Brain microvascular endothelial cell (primary cell): ENCODE results near the gene INPP5B.

Experiments used
- DNase-seq: peaks from one replicate; pipeline ENCODE4 v3.0.0-alpha.2; 2020
- H3K27ac ChIP-seq: fragments of 250-450 bp; sonication (Bioruptor Pico); 2 replicates; pipeline ENCODE4 v1.5.1; 2020; ENCODE audit warnings: mild to moderate bottlenecking, moderate library complexity
- H3K27me3 ChIP-seq: fragments of 250-450 bp; sonication (Bioruptor Pico); replicated peaks from 2 replicates; pipeline ENCODE4 v1.5.1; 2020; ENCODE audit warnings: mild to moderate bottlenecking
- H3K36me3 ChIP-seq: fragments of 250-450 bp; sonication (Bioruptor Pico); replicated peaks from 2 replicates; pipeline ENCODE4 v1.5.1; 2020; ENCODE audit warnings: mild to moderate bottlenecking
- H3K4me3 ChIP-seq: 2 replicates; pipeline ENCODE4 v1.5.1; 2011; ENCODE audit warnings: low read depth, mild to moderate bottlenecking, control low read depth, low read length, moderate library complexity
- in situ Hi-C: cut with HindIII; loops from 2 replicates; pipeline ENCODE4 v1.10.0; 2017; ENCODE audit warnings: low sequenced_read_pairs, low pct_ligation_motif_present
- TF ChIP-seq, protein P1 (sequence below): IDR thresholded peaks from 2 replicates; pipeline ENCODE4 v1.5.1; 2011; ENCODE audit warnings: low read depth, mild to moderate bottlenecking, moderate library complexity, low read length, control low read depth, inconsistent platforms; ENCODE audit errors: missing control alignments

Gene INPP5B

DNA sequence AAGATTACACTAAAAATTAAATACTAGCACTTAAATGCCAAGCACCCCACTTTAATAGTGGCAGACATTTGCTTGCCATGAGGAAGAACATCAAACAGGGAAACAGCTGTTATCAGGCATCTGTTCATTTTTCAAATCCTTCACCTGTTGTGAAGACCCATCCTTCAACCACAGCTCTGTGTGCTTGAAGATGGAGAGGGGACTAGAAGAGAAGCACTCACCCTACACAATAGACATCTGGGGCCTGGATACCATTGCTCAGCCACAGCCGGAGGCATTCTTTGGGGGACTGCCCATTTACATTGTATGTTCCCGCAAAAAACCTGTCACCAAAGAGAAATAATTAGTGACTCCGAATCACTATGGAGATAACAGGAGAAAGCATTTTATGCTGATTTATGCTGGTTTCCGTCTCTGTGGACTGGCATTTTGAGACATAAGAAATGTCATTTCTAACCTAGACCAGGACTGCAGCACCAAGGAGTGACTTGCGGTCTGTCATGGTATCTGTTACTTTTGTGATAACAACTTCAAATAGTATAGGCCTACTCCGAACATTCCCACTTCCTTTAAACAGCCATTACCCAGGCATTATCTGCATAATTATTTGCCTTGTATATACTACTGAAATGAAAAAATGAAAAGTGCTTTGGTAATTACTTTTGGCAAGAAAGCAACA lies 58.7 kb downstream of the INPP5B start:
- no peak overlapping the region for H3K27ac ChIP-seq
- H3K27me3 ChIP-seq = no peaks in the 10 kb centered on the region
- TF ChIP-seq, protein P1, sequence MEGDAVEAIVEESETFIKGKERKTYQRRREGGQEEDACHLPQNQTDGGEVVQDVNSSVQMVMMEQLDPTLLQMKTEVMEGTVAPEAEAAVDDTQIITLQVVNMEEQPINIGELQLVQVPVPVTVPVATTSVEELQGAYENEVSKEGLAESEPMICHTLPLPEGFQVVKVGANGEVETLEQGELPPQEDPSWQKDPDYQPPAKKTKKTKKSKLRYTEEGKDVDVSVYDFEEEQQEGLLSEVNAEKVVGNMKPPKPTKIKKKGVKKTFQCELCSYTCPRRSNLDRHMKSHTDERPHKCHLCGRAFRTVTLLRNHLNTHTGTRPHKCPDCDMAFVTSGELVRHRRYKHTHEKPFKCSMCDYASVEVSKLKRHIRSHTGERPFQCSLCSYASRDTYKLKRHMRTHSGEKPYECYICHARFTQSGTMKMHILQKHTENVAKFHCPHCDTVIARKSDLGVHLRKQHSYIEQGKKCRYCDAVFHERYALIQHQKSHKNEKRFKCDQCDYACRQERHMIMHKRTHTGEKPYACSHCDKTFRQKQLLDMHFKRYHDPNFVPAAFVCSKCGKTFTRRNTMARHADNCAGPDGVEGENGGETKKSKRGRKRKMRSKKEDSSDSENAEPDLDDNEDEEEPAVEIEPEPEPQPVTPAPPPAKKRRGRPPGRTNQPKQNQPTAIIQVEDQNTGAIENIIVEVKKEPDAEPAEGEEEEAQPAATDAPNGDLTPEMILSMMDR = no peak
- peaks cover 45% of the 10 kb centered on the region for H3K36me3 ChIP-seq
- no peak for DNase-seq
- H3K4me3 ChIP-seq = no peak overlapping the region
- in situ Hi-C loops = no loop called here

DNA sequence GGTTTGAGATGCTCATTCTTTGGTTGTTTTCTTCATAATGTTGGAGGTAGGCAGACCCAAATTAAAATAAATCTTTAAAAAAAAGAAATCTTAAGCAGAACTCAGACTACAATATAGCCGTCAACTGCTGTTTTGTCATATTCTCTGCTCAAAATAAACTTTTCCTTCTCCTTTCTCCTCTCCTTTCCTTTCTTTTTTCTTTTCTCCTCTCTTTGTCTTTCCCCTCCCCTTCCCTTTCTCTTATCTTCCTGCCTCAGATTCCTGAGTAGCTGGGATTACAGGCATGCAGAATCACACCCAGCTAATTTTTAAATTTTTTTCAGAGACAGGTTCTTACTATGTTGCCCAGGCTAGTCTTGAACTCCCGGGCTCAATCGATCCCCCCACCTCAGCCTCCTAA lies 62.7 kb downstream of the INPP5B start:
- Histone ChIP-seq H3K36me3 (peaks cover 59% of the 10 kb centered on the region), H3K27ac (no peak overlapping the region), H3K27me3 (no peaks in the 10 kb centered on the region), H3K4me3 (no peak overlapping the region)
- in situ Hi-C loops = no loop called here
- no peak for DNase-seq
- TF ChIP-seq, protein P1 = no peak

DNA sequence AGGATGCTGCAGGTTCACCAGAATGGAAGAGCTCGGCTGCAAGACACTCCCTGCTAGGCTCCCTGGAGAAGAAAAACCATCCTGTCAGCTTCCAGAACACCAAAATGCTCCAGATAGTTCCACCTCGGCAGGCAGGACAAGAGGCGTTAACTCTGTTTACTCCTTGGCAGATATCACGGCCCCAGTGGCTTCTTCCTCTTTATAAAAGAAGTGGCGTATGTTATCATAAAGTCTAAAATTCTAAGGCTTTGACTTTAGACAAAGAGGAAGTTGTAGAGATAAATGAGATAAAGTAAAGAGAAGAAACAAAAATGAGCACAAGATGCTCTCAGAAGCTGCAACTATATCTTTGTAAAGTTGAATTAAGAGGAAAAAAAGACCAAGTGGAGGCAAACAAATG lies 63.2 kb downstream of the INPP5B start:
- H3K27me3 ChIP-seq = no peaks in the 10 kb centered on the region
- no peak for DNase-seq
- no peak overlapping the region for H3K4me3 ChIP-seq
- H3K36me3 ChIP-seq = peaks cover 54% of the 10 kb centered on the region
- in situ Hi-C loops = no loop called here
- TF ChIP-seq, protein P1 = no peak
- no peak overlapping the region for H3K27ac ChIP-seq

DNA sequence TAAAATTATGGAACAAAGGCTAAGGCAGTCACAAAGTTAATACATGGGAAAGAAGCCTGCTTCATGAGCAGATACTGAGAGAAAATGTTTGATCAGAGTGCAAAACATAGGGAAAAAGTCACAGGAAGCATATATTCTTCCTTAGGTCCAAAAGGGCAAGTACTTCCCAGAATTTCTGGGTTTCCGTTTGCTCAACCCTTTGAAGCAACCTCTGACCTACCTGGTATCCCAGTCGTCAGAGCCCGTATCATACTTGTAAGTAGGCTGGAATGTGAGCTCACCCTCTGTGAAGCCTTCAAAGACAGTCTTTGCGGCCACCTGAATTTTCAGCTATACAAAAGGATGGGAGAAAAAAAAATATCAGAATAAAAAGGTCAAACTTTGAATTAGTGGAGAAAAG lies 67.0 kb downstream of the INPP5B start:
- in situ Hi-C loops = no loop called here
- peaks cover 48% of the 10 kb centered on the region for H3K36me3 ChIP-seq
- no peak overlapping the region for H3K4me3 ChIP-seq
- H3K27me3 ChIP-seq = no peaks in the 10 kb centered on the region
- no peak overlapping the region for H3K27ac ChIP-seq
- DNase-seq = no peak
- TF ChIP-seq, protein P1 = no peak

DNA sequence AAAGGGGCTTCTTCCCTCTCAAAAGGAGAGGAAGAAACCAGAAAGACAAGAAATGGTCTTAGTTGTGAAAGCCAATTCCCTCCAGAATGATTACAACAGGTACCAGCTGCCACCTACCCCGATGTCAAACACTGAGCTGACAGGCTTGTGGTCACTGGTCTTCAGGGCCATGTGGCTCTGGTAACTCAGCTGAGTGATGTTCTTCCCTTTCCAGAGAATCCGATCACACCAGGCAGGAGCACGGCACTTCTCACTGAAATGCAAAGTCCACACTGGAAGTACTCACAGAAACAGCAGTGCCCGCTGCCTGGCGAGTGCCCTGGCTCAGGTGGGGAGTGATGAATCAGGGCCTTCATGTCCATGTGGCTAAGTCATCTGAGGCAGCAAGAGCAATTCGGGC lies 68.8 kb downstream of the INPP5B start:
- H3K4me3 ChIP-seq = no peak overlapping the region
- H3K27me3 ChIP-seq = no peaks in the 10 kb centered on the region
- in situ Hi-C loops = no loop called here
- peaks cover 48% of the 10 kb centered on the region for H3K36me3 ChIP-seq
- no peak for DNase-seq
- no peak overlapping the region for H3K27ac ChIP-seq
- TF ChIP-seq, protein P1 = no peak

DNA sequence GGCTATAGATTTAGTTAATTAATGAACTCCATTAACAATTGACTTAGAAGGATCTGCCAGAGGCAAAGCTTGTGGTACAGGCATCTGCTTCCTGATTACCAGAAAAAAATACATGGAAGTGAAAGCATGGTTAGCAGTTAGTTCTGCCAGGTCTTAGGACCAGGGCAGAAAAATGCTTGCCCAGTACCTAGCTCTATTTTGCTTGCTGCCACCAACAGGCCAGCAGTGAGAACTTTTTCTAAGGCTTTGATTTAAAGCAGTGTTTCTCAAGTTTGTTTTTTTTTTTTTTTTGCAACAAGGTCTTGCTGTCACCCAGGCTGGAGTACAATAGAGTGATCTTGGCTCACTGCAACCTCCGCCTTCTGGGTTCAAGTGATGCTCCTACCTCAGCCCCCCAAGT lies 71.0 kb downstream of the INPP5B start:
- Histone ChIP-seq H3K4me3 (no peak overlapping the region), H3K27ac (no peak overlapping the region), H3K27me3 (no peaks in the 10 kb centered on the region), H3K36me3 (peaks cover 40% of the 10 kb centered on the region)
- TF ChIP-seq, protein P1 = peak; percentile 58
- in situ Hi-C loops = no loop called here
- DNase-seq = peak; percentile 11
